Activated CD4-positive, alpha-beta T cell treated with anti-CD3 and anti-CD28 coated beads, Interleukin-2, Interleukin-6, amounts not matched to agents 100 ng/mL and 50 ng/mL, durations not matched to agents 16 hours and 8 hours (primary cell): ENCODE results near the gene TMEM52B.
A peak's percentile ranks its signal among the peaks of the same experiment; 100 is the strongest.
"Not testable (repeated sequence)": the region's sequence is repeated elsewhere in the genome, so short reads cannot be mapped to it uniquely, and the experiment has no call there.

Source experiments
- DNase-seq: peaks from one replicate; pipeline ENCODE4 v3.0.0-alpha.2; 2020

Gene TMEM52B

DNA sequence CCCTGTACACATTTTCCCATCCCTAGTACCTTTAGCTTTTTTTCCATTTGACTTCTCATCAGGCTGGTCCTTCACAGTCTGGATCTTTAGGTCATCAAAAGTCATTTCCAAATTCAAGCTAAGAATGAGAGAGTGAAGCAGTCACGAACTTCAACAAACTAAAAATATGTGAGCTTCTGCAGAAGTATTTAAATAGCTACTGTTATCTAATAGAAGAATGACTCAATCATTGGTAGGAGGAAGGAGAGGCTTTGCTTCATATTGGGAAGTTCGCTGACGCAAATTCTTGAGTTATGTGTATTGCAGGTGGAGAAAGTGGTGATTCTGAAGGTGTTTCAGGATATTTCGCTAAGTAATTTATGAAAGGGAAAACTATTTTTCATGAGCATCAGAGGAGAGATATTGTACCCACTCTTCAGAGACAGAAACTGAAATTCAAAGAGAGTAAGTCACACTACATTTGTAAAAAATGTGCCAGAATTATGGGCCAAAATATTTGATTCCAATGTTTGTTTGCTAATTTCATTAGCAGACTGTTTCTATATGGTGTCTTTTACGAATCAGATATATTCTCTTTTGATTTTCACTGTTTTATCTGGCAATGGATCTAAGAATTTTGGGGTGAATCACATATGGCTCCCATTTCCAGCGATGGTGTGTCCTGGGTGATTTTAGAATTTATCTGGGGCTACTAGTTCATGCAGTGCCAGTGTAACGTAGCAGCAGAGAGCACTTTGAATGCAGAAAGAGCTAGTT, 6.7 kb upstream of the TMEM52B start, which contains the start of gene OLR1:
TSS of gene OLR1 (minus strand) at position 160 of the 756 bp plus-strand sequence. CDS start at position 105, 55 bp downstream.
- no peak for DNase-seq

- no peak for DNase-seq
Observed at GRCh38 chr12:10174986-10175614, 3.7 kb upstream of the TMEM52B start.

DNA sequence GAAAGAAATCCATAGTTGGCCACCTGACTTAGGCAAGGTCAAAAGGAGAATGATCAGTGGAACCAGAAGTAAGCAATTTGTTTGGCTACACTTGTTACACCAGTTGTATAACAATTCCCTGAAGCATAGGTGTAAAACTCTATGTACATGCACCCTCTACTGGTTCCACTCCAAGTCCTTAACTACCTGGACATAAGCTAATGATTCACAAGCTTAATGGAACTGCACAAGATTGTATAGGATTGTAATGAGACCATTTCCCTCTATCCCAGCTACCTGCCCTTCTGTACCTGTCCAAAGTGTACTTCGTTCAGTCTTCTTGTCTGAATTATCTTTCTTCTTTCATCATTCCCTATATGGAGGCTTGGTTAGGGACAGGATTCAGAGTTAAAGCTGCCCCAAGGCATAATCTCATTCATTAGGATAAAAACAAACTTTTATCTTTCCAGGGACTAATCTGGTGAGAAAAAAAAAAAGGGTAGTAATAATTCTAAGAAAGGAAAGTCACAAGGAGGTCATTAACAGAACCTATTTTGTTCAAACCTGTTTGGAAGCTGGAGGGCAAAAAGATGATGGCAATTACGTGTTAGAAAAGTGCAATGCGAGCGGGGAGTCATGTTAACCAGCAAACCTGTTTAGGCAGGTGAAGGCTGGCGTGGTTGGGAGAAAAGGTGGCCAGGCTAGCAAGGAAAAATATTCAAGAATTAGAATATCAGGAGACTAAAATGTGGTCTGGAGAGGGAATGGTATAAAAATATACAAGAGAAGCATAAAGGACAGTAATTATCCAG, 2.8 kb upstream of the TMEM52B start:
- DNase-seq, result no peak

GRCh38 chr12:10179776-10180181, 947 bp downstream of the TMEM52B start:
- DNase-seq, result no peak

DNA sequence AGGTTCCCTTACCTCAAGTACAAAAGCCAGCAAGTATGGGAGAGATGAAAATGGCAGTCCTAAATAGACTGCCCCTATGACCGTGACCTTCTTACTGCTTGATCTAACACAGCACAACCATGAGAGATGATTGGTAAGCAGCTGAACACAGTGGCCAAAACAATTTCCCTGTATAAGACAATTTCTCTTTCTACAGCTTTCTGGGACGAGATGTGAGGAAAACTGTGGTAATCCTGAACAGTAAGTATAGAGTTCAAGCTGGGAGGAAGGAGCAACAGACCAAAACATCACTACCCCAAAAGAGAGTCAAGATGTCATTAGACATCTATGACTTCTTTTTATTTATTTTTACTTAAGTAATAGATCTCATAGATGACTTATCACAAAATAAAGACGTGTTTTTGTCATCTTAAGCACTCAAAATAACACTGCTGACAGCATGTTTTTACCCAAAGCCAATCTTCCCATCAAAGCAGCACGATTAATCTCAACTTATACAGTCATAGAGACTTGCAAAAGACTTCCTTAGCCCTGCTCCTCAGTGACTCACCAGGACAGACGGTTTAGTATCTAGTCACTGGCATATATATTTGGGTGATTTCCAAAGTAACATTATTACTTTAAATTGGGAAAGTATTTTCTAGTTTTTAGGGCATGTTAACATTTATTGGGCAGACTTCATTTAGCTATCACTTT, 3.7 kb downstream of the TMEM52B start:
- peak; percentile 12 for DNase-seq

DNA sequence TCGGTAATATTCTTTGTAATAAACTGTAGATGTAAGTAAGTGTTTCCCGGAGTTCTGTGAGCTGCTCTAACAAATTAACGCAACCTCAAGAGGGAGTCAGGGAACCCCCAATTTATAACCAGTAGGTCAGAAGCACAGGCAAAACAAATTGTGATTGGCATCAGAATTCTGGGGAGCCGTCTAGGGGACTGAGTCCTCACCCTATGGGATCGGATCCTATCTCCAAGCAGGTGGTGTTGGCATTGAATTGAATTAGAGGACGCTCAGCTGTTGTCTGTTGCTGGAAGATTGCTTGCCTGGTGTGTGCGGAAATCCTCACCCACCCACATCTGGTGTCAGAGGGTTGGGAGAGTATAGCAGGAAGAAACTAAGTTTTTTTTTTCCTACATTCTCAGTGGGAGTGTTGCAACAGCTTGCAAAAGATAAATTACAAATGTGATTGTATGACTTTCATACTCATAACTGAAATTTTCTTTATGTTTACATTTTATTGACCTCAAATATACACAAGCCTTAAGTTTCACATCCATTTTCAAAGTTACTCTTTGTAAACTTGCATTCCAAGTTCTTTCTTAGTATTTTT, 5.5 kb downstream of the TMEM52B start:
- DNase-seq, result no peak

- no peak for DNase-seq
Observed at GRCh38 chr12:10186299-10186698, 7.5 kb downstream of the TMEM52B start.

DNA sequence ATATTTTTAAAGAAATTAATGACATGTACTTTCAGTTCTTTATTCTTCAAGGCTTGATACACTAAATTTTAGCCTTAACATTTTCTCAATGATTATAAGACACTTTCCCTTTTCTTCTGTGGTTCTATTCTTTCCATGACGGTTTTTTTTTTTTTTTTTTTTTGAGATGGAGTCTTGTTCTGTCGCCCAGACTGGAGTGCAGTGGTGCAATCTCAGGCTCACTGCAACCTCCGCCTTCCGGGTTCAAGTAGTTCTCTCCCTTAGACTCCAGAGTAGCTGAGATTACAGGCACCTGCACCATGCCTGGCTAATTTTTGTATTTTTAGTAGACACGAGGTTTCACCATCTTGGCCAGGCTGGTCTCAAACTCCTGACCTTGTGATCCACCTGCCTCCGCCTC, 8.1 kb downstream of the TMEM52B start:
- DNase-seq, result not testable (repeated sequence)

GRCh38 chr12:10189653-10190052, 10.8 kb downstream of the TMEM52B start:
- DNase-seq, result no peak

DNA sequence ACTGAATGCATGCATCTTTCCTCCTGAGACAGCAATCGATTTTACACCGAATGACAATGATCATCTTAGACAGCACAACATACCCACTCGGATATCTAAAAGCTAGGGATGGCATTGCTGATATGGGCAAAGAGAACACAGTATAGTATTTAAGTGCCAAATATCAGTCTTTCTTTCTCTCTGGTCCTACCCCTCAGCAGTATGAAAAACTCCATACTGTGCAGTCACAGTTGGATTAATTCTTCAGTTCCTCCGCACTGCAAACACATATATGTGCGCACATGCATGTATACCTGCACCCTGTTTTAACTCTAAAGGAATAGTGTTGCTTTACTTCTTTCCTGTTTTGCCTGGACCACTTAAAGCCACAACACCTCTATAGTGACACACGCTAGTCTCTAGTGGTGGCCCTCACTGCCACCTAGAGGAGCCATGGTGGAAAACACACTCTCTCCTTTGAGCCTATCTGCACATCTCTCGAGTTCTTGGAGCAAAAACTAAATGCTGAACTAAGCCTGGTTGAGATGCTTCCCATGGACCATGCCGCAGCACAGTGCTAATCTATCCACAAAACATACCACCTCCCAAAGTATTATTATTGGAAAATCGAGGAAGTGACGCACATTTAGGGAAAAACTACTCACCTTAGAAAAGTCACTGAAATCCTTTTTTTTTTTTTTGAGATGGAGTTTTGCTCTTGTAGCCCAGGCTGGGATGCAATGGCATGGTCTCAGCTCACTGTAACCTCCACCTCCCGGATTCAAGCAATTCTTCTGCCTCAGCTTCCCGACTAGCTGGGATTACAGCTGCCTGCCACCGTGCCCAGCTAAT, 11.9 kb downstream of the TMEM52B start:
- peak; percentile 62 for DNase-seq

DNA sequence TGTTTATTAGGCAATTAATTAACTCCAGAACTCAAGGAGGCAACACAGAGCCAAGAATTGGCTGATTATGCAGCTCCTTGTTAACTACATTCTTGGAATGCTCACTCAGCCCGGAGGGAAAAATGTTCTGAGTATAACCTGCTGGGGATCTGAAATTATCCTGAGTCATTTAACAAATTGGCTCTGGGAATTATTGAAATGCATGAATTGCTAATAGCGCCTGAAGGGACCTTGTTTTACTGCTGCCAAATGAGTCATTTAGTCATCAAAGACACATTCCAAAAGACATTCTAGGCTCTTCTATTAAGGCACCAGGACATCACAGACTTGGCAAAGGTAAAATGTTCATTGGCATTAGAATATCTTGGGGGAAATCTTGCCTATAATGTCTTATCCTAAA, 13.0 kb downstream of the TMEM52B start:
- DNase-seq, result no peak

DNA sequence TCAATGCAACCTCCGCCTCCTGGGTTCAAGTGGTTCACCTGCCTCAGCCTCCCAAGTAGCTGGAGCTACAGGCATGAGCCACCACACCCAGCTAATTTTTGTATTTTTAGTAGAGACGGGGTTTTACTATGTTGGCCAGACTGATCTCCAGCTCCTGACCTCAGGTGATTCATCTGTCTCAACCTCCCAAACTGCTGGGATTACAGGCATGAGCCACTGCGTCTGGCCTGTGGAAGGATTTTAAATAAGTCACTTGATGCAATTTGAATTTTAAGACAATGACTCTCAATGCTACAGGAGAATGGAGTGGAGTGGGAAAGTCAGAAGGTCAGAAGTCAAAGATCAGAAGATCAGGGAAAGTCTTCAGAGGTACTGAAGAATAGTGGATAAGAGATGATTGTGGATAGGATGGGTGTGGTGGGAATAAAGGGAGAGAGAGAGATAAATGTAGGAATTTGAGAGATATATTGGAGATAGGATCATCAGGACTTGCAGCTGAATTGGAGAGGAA, 15.4 kb downstream of the TMEM52B start:
- no peak for DNase-seq

- no peak for DNase-seq
Observed at GRCh38 chr12:10196210-10196609, 17.4 kb downstream of the TMEM52B start.

DNA sequence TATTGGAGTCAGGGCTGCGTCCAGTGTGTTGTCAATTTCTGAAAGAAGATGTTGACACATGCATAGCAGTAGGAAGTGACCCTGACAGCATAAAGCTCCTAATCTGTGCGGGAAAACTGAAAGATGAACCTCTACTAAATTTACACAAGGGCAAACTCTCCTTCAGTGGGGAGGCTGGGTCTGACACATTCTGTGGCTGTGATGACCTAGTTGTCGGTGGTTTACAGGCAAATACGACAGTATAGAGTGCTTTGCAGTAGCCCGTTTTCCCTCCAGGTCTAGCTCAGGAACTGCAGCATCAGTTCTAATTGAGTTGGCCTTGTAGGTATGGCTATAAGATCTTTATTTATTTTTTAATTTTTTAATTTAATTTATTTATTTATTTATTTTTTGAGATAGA, 19.0 kb downstream of the TMEM52B start:
- DNase-seq, result no peak

- not testable (repeated sequence) for DNase-seq
Observed at GRCh38 chr12:10204495-10204894, 25.7 kb downstream of the TMEM52B start.

DNA sequence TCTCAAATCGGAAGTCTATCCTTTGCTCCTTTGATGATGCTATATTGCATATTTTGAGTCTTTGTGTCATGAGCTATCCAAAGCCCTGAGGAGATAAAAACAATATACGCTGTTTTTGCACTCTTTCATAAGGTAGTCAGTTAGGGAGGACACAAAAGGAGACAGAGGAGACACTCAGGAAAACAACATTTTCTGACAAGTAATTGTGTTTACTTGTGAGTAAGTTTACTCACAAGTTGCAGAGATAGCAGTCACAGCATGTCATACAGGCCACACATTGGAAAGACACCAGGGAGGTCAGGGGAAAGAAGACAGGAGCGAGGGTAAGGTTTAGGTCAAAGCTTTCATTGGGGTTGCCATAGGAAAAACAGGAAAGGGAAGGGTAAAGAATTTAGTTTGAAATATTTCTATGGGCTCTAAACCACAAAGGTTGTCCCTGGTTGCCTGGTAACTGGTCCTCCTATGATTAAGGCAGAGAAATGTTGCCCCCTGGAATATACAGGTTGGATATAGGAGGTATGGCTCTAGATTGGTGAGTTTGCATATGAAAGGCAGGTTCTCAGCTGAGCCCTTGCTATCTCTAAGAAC, 26.5 kb downstream of the TMEM52B start:
- no peak for DNase-seq

DNA sequence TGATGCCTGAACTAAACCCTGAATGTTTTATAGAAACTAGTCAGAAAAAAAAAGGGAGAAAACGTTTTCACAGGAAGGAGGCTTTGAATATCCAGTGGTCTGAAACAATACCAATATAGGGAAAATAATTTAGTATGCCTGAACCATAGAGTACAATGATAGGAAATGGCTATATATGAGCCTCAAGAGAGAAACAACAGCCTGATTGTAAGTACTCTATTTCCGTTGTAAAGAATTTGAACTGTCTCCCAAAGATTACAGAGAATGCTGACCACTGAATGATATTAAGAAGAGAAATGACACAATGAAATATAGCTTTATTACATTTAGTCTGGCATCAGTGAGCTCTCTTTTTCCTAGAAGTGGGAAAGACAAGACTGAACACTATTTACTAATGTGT, 28.3 kb downstream of the TMEM52B start:
- no peak for DNase-seq

GRCh38 chr12:10210225-10210624, 31.4 kb downstream of the TMEM52B start:
- no peak for DNase-seq

- no peak for DNase-seq
Observed at GRCh38 chr12:10211101-10211939, 32.5 kb downstream of the TMEM52B start.
